HTR-8/SVneo (cell line): ENCODE measurements around the gene TMEM164.
A peak's percentile ranks its signal among the peaks of the same experiment; 100 is the strongest.
"Not testable (repeated sequence)": the region's sequence is repeated elsewhere in the genome, so short reads cannot be mapped to it uniquely, and the experiment has no call there.

Experiments used
- DNase-seq: peaks from one replicate; pipeline ENCODE4 v3.0.0; 2011; ENCODE audit warnings: low spot score, mixed read lengths; ENCODE audit not compliant: insufficient read length
- FAIRE-seq: peaks from 2 replicates; lab custom pipeline; 2011; peaks lifted over from hg19 to GRCh38; lab: Jason Lieb, UNC

Gene TMEM164

DNA sequence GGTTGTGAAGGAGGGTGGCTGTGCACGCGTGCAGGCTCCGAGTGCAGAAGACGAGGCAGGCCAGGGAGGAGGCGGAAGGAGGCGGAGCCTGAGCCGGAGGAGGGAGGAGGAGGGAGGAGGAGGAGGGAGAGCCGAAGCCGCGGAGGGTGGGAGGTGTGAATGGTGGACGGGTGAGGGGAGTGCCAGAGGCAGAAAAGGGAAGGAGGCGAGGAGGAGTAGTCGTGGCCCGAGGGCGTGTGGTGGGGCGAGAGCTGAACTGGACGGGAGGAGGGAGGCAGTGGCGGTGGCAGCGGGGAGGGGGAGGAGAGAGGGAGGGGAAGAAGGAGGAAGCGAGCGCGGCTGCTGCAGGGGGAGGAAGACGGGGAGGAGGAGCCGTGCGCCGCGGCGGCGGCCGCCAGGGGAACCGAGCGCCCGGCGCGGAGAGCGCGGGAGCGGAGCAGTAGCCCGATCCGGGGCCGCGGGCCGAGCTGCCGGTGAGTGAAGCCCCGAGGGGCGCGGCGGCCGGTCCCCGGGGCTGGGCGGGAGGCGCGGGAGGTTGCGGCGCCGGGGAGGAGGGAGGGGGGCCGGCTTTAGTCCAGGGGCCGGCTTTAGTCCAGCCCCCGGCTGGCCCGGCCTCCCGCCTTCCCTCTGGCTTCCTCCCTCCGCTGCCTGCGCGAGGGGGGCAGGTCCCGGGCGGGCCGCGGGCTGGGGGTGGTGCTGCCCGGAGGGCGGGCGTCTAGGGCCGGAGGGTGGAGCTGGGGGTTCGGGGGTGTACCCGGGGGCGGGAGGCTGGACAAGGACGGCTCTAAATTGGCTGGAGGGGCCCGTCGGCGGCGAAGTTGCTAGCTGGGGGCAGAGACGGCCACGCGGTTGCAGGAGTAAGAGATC, at the start of gene TMEM164:
Gene TMEM164 (plus strand): TSS at position 815 of the 867 bp plus-strand sequence. CDS start 661 bp downstream, outside the sequence.
- DNase-seq (peak; percentile 34), FAIRE-seq (no peak)

DNA sequence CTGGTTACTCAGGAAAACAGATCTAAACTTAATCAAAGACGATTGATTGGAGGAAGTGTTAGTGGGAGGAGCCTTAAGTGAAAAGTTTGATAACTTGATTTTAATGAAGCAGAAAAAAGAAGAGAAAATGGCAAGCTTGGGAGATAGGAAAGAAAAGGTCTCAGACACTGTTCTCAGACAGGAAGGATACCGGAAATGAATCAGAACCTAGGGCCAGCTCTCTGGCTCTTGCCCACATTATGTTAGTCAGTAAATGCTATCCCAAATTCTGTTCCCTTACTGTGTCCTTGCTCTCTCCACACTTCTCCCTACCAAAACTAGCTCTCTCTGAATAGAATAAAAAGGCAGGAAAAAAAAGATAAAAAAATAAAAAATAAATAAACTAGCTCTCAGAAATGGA, 48.6 kb upstream of the TMEM164 start:
- FAIRE-seq (no peak), DNase-seq (no peak)

DNA sequence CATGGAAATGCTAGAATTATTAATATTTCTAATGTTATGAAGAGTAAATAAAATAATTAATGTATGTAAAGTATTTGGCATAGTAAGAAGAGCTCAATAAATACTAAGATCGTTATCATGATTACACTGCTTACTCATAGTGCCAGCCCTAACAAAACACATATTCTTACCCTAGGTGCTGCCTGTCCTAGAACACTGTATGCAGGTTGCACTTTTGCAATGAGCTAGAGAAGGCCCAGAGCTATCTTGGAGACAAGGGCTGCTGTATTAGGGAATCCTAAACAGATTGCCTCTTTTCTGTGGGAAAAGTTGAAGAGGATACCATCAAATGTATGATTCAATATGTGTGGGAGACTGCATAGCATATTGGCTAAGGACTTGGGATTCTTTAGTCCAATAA, 48.0 kb upstream of the TMEM164 start:
- DNase-seq (no peak), FAIRE-seq (no peak)

DNA sequence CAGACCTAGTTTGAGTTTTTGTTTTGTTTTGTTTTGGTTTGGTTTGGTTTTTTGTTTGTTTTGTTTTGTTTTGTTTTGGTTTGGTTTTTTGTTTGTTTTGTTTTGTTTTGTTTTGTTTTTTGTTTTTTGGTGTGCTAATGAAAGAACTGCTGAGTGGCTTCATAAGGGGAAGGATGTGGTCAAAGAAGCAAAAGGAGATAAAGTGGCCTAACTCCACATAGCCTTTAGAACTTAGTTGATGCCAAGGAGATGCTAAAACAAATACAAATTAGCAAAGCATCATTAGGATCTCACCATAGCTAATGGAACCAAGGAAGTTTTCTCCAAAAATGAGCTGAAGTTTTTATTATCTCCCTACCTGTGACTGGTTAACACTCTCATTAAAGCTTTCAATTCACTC, 44.6 kb upstream of the TMEM164 start:
- FAIRE-seq, result no peak
- DNase-seq, result no peak

DNA sequence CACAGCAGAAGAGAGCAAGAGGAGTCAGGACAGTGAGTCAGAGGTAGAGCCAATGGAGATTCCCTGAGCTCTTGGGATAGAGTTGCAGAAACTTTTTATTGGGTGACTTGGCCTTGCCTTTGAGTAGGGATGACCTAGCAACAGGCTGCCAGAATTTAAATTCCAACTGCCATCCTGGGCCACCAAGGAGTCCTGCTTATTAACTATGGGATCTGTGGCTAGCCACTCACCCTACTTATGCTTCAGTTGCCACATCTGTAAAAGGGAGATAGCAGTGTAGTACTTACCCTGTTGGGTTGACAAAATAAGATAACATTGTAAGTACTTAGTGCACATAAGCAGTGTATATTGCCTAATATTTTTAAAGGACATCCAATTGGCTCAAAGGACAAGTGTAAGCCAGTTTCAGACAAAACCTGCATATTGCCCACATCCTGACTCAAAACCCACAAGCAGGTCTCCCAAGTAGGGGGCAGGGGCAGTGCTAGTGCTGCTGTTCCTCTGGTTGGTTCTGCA, 43.5 kb upstream of the TMEM164 start:
- FAIRE-seq (no peak), DNase-seq (no peak)

DNA sequence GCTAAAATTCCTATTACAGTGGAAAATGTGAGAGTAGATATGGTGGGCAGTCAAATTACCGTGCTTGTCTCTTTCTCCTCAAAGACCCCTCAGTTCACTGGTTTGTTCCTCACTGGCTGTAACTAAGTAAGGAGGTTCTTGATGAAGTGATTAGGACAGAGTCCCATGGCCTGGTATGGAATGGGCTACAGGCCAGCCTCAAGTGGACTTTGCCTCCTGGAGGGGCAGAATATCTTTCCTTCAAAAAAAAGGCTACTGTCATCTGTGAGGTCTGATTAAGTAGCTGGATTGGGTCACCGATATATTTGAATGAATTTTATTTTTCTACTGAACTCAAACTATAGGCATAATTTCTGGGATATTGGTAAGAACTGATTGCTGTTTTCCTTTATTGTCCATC, 38.5 kb upstream of the TMEM164 start:
- FAIRE-seq, result no peak
- no peak for DNase-seq

DNA sequence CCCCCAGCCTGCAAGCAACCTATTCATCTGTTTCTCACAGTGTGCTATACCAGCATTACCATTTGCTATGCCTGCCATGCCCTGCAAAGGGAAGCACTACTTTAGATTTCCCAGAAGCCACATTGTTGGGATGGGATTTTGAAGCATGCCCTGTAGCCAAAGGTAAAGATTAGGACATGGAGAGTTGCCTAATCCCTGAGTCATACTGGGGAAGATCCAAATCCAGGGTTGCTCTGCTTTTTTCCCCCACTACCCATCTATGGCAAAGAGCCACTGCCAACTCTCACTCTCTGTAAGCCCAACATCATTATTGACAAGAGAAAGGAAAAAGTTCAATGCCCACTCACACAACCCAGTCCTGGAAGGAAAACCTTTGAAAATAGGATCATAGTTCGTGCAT, 36.7 kb upstream of the TMEM164 start:
- DNase-seq (no peak), FAIRE-seq (no peak)

DNA sequence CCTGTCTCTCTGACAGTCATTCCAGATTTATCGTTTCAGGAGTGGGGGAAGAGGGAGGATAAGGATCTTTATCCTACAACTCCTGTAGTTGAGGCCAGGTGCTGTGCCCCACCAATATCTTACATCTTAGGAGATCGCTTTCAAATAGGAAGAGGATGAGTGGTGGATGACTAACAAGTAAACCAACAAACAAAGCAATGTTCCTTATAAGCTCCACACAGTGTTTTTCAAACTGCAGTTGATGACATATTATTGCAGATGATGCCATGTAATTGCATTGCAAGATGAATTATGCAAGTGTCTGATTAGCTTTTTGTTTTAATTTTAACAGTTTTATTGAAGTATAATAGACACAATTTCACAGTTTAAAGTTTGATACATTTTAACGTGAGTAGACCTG, 35.8 kb upstream of the TMEM164 start:
- DNase-seq (no peak), FAIRE-seq (no peak)

DNA sequence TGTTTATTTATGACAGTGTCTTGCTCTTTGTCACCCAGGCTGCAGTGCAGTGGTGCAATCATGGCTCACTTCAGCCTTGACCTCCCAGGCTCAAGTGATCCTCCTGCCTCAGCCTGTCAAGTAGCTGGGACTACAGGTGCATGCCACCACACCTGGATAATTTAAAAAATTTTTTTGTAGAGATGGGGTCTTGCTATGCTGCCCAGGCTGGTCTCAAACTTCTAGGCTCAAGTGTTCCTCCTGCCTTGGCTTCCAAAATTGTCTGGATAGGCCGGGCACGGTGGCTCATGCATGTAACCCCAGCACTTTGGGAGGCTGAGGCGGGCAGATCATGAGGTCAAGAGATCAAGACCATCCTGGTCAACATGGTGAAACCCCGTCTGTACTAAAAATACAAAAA, 32.1 kb upstream of the TMEM164 start:
- DNase-seq, FAIRE-seq: not testable (repeated sequence)

DNA sequence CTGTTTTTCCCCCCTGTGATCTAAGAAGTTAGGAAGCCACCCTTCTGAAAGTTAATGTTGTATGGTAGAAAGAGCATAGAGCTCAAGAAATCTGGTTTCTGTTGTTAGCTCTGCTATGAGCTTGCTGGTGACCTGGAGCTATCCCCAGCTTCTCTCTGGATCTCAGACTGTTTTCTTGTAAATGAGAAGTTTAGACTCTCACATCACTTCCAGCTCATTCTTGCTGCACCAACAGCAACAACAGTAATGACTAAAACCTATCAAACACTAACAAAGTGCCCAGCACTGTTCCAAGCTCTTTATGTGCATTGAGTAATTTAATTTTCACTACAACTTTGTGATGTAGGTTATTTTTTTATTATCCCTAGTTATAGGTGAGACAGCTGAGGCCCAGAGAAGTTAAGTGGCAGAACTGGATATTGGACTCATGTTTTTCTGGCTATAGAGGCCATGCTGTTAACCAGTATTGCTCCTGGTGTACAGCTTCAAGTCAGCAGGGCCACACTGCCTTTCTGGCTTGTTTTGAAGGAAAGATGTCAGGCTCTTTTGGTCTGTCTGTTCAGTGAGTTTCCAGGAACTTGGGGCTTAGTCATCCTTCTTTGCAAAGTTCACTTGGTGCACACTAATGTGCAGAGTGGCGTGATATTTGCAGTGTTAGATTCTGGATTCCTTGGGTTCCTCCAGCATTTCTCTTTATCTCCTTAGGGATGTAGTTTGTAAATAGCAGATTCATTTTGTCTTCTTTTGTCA, 27.8 kb upstream of the TMEM164 start:
- DNase-seq (no peak), FAIRE-seq (no peak)

DNA sequence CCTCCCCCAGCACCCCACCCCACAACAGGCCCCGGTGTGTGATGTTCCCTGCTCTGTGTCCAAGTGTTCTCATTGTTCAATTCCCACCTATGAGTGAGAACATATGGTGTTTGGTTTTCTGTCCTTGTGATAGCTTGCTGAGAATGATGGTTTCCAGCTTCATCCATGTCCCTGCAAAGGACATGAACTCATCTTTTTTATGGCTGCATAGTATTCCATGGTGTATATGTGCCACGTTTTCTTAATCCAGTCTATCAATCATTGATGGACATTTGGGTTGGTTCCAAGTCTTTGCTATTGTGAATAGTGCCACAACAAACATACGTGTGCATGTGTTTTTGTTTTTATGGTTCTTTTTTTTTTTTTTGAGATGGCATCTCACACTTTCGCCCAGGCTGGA, 17.7 kb upstream of the TMEM164 start:
- DNase-seq, FAIRE-seq: not testable (repeated sequence)

DNA sequence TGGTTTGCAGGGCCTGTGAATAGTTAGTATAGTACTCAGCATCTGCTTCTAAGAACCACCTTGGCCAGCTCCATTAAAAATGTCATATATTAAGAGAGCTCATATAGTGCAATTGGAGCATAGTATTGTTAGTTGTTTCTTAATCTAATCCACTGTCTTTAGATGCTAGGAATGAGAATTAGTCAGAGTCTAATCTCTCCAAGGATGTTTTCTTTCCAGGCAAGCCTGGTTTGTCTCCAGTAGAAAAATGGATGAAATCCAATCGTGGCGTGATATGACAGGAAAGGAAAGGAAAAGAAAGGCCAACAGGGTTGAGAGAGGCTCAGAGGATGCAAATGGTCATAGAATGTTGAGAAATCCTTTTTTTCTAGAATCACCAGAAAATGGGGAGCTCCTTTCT, 15.0 kb upstream of the TMEM164 start:
- FAIRE-seq, result no peak
- DNase-seq, result no peak

DNA sequence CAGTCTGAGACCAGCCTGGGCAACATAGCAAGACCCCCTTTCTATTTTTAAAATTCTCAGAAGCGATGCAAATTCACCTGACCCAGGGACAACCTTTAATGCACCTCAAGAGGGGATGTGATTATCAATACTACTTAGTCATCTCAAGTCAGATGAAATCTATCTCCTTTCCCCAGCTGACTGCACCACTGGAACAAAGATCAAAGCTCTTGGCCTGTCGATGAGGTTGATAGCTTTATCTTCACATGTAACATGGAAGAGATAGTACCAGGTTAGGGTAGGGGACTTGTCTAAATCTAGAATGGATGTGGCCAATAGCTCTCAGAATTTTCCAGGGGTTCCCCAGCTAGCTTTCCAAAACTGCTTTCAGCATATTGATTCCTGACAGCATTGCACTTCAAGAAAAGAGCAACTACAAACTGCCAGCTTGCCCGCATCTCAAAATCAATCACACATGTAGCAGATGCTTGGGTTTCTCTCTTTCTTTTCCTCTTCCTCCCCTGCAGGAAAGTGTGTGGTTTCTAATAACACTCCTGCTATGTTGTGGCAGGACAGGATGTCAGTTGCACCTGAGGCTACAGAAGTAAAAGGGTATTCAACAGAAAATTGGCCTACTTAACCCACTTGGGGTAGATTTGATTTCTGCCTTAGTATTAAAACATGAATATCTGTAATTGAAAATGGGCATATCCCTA, 12.2 kb upstream of the TMEM164 start:
- FAIRE-seq (no peak), DNase-seq (no peak)

DNA sequence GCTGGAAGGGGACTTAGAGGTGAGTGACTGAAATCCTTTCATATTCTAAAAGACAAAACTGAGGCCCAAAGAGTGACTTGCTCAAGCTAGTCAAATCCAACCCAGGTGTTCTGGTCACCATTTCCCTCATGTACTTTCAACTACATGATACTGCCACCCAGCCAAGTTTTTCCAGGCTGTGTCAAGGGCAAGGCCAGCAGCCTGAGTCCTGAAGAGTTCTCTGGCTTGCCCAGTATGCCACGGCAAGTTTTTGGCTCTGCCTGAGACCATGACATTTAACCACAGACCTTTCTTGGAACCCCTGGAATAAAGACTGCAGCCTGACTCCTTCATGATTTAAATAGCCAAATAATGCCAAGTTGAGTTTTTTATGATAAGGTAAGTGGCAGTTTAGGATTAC, 10.7 kb upstream of the TMEM164 start:
- DNase-seq (no peak), FAIRE-seq (no peak)

DNA sequence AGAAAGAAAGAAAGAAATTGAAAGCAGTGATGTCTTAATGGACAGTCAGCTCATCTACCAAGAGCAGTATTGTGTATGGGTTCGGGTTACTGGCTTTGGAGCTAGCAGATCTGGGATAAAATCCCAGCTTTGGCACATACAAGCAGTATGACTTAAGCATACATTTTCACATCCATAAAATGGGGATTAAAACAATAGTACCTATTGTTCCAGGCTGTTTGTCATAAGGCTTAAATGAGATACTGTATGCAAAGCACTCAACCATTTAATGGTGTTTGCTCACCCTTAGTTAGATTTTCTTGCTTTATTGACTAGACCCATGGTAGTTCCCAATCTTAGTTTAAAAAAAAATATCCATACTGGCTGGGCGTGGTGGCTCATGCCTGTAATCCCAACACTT, 7.8 kb upstream of the TMEM164 start:
- DNase-seq (no peak), FAIRE-seq (no peak)

DNA sequence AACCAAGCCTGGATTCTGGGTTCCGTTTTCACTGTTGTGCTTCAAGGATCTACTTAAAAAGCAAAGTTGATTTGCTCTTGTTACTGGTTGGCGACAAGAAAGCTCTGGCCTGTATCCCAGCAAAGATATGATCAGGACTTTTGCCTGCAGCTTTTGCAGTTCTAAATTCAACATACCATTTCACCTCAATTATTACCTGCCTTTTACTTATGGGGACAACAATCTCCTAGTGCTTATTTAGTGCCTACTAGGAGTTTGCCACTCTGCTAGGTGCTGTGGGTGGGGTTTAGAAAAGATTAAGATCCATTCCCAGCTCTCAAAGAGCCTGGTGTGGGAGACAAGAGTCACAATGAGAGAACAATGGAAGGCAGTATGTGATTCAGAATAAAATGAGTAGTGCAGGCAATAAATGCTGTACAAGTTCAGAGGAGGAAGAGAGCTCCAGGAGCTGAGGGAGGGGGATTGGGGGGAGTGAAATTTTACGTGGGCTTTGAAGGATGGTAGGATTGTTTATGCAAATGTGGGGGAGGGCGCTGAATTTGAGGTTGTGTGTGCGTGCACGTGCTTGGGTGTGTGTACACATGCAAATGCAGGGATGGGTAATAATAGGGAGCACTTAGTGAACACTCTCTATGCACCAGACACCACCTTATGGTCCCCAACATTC, 5.0 kb upstream of the TMEM164 start:
- DNase-seq (no peak), FAIRE-seq (no peak)

DNA sequence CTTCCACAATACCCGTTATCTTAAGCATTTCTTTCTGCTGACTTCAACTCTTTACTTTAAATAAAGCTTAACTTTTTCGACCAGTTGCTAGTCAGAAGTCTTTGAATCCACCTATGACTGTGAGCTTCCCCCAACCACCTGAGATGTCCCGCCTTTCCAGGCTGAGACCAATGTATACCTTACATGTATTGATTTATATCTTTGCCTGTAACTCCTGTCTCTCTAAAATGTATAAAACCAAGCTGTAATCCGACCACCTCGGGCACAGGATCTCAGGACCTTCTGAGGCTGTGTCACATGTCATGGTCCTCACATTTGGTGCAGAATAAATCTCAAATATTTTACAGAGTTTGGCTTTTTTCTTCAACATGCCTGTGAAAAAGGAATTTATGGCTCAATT, 2.9 kb upstream of the TMEM164 start:
- DNase-seq (no peak), FAIRE-seq (no peak)

DNA sequence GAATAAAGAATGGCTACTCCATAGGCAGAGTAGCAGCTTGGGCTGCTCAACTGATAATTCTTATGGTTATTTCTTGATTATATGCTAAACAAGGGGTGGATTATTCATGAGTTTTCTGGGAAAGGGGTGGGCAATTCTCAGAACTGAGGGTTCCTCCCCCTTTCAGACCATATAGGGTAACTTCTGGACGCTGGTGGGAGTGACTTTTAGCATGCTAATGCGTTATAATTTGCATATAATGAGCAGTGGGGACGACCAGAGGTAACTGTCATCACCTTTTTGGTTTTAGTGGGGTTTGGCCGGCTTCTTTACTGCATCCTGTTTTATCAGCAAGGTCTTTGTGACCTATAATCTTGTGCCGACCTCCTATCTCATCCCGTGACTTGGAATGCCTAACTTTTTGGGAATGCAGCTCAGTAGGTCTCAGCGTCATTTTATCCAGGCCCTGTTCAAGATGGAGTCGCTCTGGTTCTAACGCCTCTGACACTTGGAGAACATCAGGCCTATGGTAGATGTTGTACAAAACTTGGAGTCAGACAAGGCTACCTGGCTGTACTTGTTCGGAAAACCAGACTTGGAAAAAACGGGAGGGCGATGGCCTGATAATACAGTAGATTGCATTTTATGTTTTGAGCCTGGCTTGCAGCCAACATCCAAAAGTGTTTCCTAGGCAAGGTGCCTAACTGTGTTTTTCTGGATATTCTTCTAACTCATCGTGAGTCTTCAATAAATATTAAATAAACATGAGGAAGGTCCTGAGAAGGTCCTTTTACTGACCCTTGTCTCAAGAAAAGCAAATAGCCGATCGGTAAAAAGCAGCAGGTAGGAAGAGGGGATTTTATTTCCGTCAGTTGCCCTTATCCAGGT, 1.8 kb upstream of the TMEM164 start:
- no peak for DNase-seq
- FAIRE-seq, result no peak

DNA sequence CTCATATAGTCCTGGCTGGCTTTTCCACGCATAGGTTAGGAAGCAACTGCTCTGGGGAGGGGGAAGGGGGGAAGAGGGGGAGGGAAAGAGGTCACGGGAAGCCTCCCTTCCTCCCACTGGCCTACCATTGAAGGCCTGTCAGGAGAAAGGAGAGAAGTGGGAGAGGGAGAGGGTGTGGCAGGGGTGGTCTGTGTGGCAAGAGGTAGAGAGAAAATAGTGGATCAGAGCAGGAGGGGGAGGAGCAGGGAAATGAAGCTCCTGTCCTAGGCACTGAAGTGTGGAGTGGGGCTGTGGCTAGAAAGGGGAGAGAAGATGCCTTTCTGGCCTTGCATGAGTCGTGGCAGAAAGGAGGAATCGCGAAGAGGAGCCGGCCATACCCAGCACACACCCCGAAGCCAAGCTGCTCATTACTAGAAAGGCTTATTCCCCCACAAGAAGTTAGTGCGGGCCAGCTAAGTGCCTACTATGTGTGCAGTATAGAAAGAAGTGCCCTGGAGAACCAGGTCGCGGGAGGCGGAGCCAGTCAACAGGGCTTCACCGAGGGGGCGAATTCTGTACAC, 1.1 kb upstream of the TMEM164 start:
- no peak for FAIRE-seq
- DNase-seq, result no peak
